ENCODE results near the gene NDUFA11. TPM values are rescaled to one million over a fixed set of nuclear protein-coding genes. Genes with fewer than 3 reads are reported as not detected.

NDUFA11 gene
- total RNA-seq, 1 donor from 2014 or later: 211 TPM

DNA sequence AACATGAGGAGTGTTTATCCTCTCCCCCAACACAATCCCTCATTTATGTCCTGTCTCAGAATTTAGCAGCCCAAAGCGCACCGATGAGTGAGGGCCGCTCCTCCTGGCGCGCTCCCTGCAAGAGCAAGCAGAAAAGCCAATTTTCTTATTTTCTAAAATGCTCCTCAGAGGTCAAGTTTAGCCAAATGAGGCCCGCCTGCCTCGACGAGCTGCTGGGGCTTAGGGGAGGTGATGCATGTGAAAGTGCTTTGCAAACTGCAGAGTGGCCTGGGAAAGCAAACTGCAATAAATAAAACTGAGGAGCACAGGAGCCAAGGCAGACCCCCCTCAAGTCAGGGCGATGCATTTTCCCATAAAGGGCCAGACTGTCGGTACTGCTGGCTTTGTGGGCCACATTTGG lies 39.5 kb upstream of the NDUFA11 start:
- DNase-seq (ENCODE audit: low spot score): no peak
- Mint-ChIP-seq H3K27me3 (ENCODE audit: unreplicated experiment) (peaks cover 6% of the 10 kb centered on the region), H3K4me1 (ENCODE audit: unreplicated experiment) (peaks cover 15% of the 10 kb centered on the region), H3K36me3 (ENCODE audit: low read depth, unreplicated experiment) (peaks cover 15% of the 10 kb centered on the region), H3K9me3 (ENCODE audit: unreplicated experiment) (no peaks in the 10 kb centered on the region), H3K27ac (ENCODE audit: unreplicated experiment) (no peak overlapping the region), H3K4me3 (ENCODE audit: unreplicated experiment) (no peak overlapping the region)
- TF ChIP-seq, protein P1, sequence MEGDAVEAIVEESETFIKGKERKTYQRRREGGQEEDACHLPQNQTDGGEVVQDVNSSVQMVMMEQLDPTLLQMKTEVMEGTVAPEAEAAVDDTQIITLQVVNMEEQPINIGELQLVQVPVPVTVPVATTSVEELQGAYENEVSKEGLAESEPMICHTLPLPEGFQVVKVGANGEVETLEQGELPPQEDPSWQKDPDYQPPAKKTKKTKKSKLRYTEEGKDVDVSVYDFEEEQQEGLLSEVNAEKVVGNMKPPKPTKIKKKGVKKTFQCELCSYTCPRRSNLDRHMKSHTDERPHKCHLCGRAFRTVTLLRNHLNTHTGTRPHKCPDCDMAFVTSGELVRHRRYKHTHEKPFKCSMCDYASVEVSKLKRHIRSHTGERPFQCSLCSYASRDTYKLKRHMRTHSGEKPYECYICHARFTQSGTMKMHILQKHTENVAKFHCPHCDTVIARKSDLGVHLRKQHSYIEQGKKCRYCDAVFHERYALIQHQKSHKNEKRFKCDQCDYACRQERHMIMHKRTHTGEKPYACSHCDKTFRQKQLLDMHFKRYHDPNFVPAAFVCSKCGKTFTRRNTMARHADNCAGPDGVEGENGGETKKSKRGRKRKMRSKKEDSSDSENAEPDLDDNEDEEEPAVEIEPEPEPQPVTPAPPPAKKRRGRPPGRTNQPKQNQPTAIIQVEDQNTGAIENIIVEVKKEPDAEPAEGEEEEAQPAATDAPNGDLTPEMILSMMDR (IDR thresholded peaks at IDR 0.05; ENCODE audit: unreplicated experiment): no peak

DNA sequence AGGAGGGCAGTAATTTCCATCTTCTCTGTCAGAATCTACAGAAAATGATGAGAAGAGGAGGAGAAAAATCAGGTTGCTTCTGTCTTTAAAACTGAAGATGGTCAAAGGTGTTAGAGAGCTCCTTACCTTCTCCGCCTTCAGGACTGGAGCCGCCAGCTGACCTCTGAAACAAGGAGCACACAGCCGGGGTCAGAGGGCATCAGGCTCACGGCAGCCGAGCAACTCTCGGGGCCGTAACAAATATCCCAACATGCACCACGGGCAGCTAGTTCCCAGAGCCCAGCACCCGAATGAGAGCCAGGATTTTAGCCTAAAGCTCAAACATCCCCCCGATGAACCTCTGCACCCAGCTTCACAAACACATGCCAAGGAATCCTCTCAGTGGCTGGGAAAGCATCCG lies 38.1 kb upstream of the NDUFA11 start:
- no peak overlapping the region for H3K4me3 Mint-ChIP-seq (ENCODE audit: unreplicated experiment)
- peaks cover 23% of the 10 kb centered on the region for H3K36me3 Mint-ChIP-seq (ENCODE audit: low read depth, unreplicated experiment)
- peaks cover 6% of the 10 kb centered on the region for H3K27me3 Mint-ChIP-seq (ENCODE audit: unreplicated experiment)
- H3K4me1 Mint-ChIP-seq (ENCODE audit: unreplicated experiment): peaks cover 4% of the 10 kb centered on the region
- no peaks in the 10 kb centered on the region for H3K9me3 Mint-ChIP-seq (ENCODE audit: unreplicated experiment)
- no peak for DNase-seq (ENCODE audit: low spot score)
- H3K27ac Mint-ChIP-seq (ENCODE audit: unreplicated experiment): no peak overlapping the region
- TF ChIP-seq, protein P1 (IDR thresholded peaks at IDR 0.05; ENCODE audit: unreplicated experiment): no peak

GRCh38 chr19:5940260-5941208 lies 36.9 kb upstream of the NDUFA11 start:
- Mint-ChIP-seq H3K27ac (ENCODE audit: unreplicated experiment) (no peak overlapping the region), H3K4me1 (ENCODE audit: unreplicated experiment) (peaks cover 1% of the 10 kb centered on the region), H3K4me3 (ENCODE audit: unreplicated experiment) (no peak overlapping the region), H3K9me3 (ENCODE audit: unreplicated experiment) (no peaks in the 10 kb centered on the region), H3K36me3 (ENCODE audit: low read depth, unreplicated experiment) (peaks cover 26% of the 10 kb centered on the region), H3K27me3 (ENCODE audit: unreplicated experiment) (peaks cover 4% of the 10 kb centered on the region)
- no peak for DNase-seq (ENCODE audit: low spot score)
- TF ChIP-seq, protein P1 (IDR thresholded peaks at IDR 0.05; ENCODE audit: unreplicated experiment): no peak

GRCh38 chr19:5937550-5937949 lies 34.0 kb upstream of the NDUFA11 start:
- H3K4me1 Mint-ChIP-seq (ENCODE audit: unreplicated experiment): peaks cover 10% of the 10 kb centered on the region
- no peak overlapping the region for H3K27ac Mint-ChIP-seq (ENCODE audit: unreplicated experiment)
- H3K27me3 Mint-ChIP-seq (ENCODE audit: unreplicated experiment): no peaks in the 10 kb centered on the region
- H3K36me3 Mint-ChIP-seq (ENCODE audit: low read depth, unreplicated experiment): peaks cover 18% of the 10 kb centered on the region
- TF ChIP-seq, protein P1 (IDR thresholded peaks at IDR 0.05; ENCODE audit: unreplicated experiment): no peak
- no peaks in the 10 kb centered on the region for H3K9me3 Mint-ChIP-seq (ENCODE audit: unreplicated experiment)
- no peak for DNase-seq (ENCODE audit: low spot score)
- H3K4me3 Mint-ChIP-seq (ENCODE audit: unreplicated experiment): peak overlapping the region; percentile 58

DNA sequence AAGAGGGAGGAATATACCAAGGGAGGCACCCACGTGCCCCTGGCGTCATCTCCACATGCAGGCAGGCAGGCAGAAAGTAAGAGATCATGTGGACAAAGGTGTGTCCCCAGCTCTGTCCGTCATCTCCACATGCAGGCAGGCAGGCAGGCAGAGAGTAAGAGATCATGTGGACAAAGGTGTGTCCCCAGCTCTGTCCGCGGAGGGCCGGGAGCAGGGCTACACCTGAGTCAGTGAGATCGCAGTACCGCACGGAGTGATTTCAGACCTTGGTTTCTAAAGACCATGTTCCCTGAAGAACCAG lies 32.7 kb upstream of the NDUFA11 start:
- DNase-seq (ENCODE audit: low spot score): no peak
- H3K27me3 Mint-ChIP-seq (ENCODE audit: unreplicated experiment): no peaks in the 10 kb centered on the region
- H3K36me3 Mint-ChIP-seq (ENCODE audit: low read depth, unreplicated experiment): peaks cover 22% of the 10 kb centered on the region
- H3K4me3 Mint-ChIP-seq (ENCODE audit: unreplicated experiment): no peak overlapping the region
- H3K9me3 Mint-ChIP-seq (ENCODE audit: unreplicated experiment): no peaks in the 10 kb centered on the region
- TF ChIP-seq, protein P1 (IDR thresholded peaks at IDR 0.05; ENCODE audit: unreplicated experiment): no peak
- no peak overlapping the region for H3K27ac Mint-ChIP-seq (ENCODE audit: unreplicated experiment)
- peaks cover 10% of the 10 kb centered on the region for H3K4me1 Mint-ChIP-seq (ENCODE audit: unreplicated experiment)

Measured in endothelial cell (in vitro differentiated cells).